Glutamatergic neuron (in vitro differentiated cells): Measurements from ENCODE around the gene TIAM2. TPM values are rescaled to one million over a fixed set of nuclear protein-coding genes. Genes with fewer than 3 reads are reported as not detected.

Source experiments
- DNase-seq: peaks from one replicate; pipeline ENCODE4 v3.0.0; 2022
- H3K27ac Mint-ChIP-seq: one replicate; pipeline ENCODE4 v1.8.0; 2020; ENCODE audit warnings: mild to moderate bottlenecking, mixed read lengths, inconsistent platforms; ENCODE audit not compliant: unreplicated experiment
- H3K27me3 Mint-ChIP-seq: one replicate; pipeline ENCODE4 v1.8.0; 2020; ENCODE audit warnings: mild to moderate bottlenecking, moderate library complexity, mixed read lengths, inconsistent platforms; ENCODE audit not compliant: unreplicated experiment
- H3K36me3 Mint-ChIP-seq: one replicate; pipeline ENCODE4 v1.8.0; 2020; ENCODE audit warnings: mild to moderate bottlenecking, mixed read lengths, inconsistent platforms; ENCODE audit not compliant: unreplicated experiment
- H3K4me1 Mint-ChIP-seq: one replicate; pipeline ENCODE4 v1.8.0; 2020; ENCODE audit warnings: mild to moderate bottlenecking, low read depth, mixed read lengths, inconsistent platforms; ENCODE audit not compliant: unreplicated experiment
- H3K4me3 Mint-ChIP-seq: one replicate; pipeline ENCODE4 v1.8.0; 2020; ENCODE audit warnings: mild to moderate bottlenecking, mixed read lengths, inconsistent platforms; ENCODE audit not compliant: unreplicated experiment
- H3K9me3 Mint-ChIP-seq: one replicate; pipeline ENCODE4 v1.8.0; 2020; ENCODE audit warnings: mild to moderate bottlenecking, moderate library complexity, mixed read lengths, inconsistent platforms; ENCODE audit not compliant: unreplicated experiment
- CTCF ChIP-seq: fragments of 200-600 bp; sonication (generic); IDR thresholded peaks from one replicate; pipeline ENCODE4 v1.5.0; 2021; ENCODE audit not compliant: partially characterized antibody, unreplicated experiment
- total RNA-seq: library from RNA; stranded (reverse); fragmentation: NEBNext Ultra II Directional; extraction: Animal tissue kit (Norgen Biotek cat#: 25700); gene quantifications from one replicate; pipeline ENCODE4 v1.2.1, GENCODE V29; 2021; ENCODE audit not compliant: unreplicated experiment

TIAM2 gene
- total RNA-seq, 1 donor from 2014 or later, result 113 TPM

GRCh38 chr6:155038527-155038926 lies 43.4 kb downstream of the TIAM2 start:
- H3K4me3 Mint-ChIP-seq, result peak overlapping the region; percentile 53
- peaks cover 10% of the 10 kb centered on the region for H3K27me3 Mint-ChIP-seq
- H3K9me3 Mint-ChIP-seq, result peaks cover 11% of the 10 kb centered on the region
- peaks cover 4% of the 10 kb centered on the region for H3K36me3 Mint-ChIP-seq
- no peak for DNase-seq
- peak overlapping the region; percentile 94 for H3K27ac Mint-ChIP-seq
- H3K4me1 Mint-ChIP-seq, result peaks cover 56% of the 10 kb centered on the region
- TF ChIP-seq CTCF, result no peak

GRCh38 chr6:155039618-155040017 lies 44.5 kb downstream of the TIAM2 start:
- peaks cover 62% of the 10 kb centered on the region for H3K4me1 Mint-ChIP-seq
- DNase-seq, result no peak

GRCh38 chr6:155040154-155040553 lies 45.0 kb downstream of the TIAM2 start:
- Mint-ChIP-seq H3K9me3 (peaks cover 11% of the 10 kb centered on the region), H3K27ac (peak overlapping the region; percentile 95), H3K4me1 (peaks cover 64% of the 10 kb centered on the region), H3K36me3 (no peaks in the 10 kb centered on the region), H3K4me3 (peak overlapping the region; percentile 71), H3K27me3 (peaks cover 12% of the 10 kb centered on the region)
- no peak for TF ChIP-seq CTCF
- peak; percentile 36 for DNase-seq

More at GRCh38 chr6:155039618-155040017, 44.5 kb downstream of the TIAM2 start:
- H3K27ac Mint-ChIP-seq, result peak overlapping the region; percentile 79
- peaks cover 2% of the 10 kb centered on the region for H3K36me3 Mint-ChIP-seq
- H3K4me3 Mint-ChIP-seq, result no peak overlapping the region
- TF ChIP-seq CTCF, result no peak
- peaks cover 10% of the 10 kb centered on the region for H3K27me3 Mint-ChIP-seq
- peaks cover 11% of the 10 kb centered on the region for H3K9me3 Mint-ChIP-seq

GRCh38 chr6:155040901-155041650 lies 46.0 kb downstream of the TIAM2 start:
- Mint-ChIP-seq H3K27me3 (peaks cover 12% of the 10 kb centered on the region), H3K9me3 (peaks cover 11% of the 10 kb centered on the region), H3K4me1 (peaks cover 61% of the 10 kb centered on the region), H3K27ac (peak overlapping the region; percentile 95), H3K4me3 (peak overlapping the region; percentile 57), H3K36me3 (no peaks in the 10 kb centered on the region)
- DNase-seq, result no peak
- no peak for TF ChIP-seq CTCF

- no peak for TF ChIP-seq CTCF
- Mint-ChIP-seq H3K27me3 (peaks cover 12% of the 10 kb centered on the region), H3K27ac (peak overlapping the region; percentile 8), H3K9me3 (peaks cover 11% of the 10 kb centered on the region), H3K36me3 (no peaks in the 10 kb centered on the region), H3K4me1 (peaks cover 64% of the 10 kb centered on the region), H3K4me3 (no peak overlapping the region)
- no peak for DNase-seq
Measured at GRCh38 chr6:155041741-155042279, 46.7 kb downstream of the TIAM2 start.
